ENCODE data around the gene CYTH2.

- TF ChIP-seq, protein P1, sequence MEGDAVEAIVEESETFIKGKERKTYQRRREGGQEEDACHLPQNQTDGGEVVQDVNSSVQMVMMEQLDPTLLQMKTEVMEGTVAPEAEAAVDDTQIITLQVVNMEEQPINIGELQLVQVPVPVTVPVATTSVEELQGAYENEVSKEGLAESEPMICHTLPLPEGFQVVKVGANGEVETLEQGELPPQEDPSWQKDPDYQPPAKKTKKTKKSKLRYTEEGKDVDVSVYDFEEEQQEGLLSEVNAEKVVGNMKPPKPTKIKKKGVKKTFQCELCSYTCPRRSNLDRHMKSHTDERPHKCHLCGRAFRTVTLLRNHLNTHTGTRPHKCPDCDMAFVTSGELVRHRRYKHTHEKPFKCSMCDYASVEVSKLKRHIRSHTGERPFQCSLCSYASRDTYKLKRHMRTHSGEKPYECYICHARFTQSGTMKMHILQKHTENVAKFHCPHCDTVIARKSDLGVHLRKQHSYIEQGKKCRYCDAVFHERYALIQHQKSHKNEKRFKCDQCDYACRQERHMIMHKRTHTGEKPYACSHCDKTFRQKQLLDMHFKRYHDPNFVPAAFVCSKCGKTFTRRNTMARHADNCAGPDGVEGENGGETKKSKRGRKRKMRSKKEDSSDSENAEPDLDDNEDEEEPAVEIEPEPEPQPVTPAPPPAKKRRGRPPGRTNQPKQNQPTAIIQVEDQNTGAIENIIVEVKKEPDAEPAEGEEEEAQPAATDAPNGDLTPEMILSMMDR (IDR thresholded peaks at IDR 0.05; ENCODE audit: low read depth, low read length), result no peak
- no peak for TF ChIP-seq EZH2phosphoT487 (IDR thresholded peaks at IDR 0.05; ENCODE audit: low read depth)
Observed at GRCh38 chr19:48468772-48469288, 339 bp upstream of the CYTH2 start.
